Keratinocyte (primary cell): ENCODE results near the gene MFSD2A.

Experiments
- EZH2 ChIP-seq: IDR thresholded peaks from one replicate; pipeline ENCODE4 v1.6.1; 2012; ENCODE audit warnings: inconsistent platforms, mild to moderate bottlenecking, low read length, moderate library complexity
- TF ChIP-seq, protein P1 (sequence below), 3 experiments: IDR thresholded peaks in 1 of 3; conservative IDR thresholded peaks in 1 of 3; optimal IDR thresholded peaks in 1 of 3; 2 replicates in 2 of 3; 3 replicates in 1 of 3; pipeline versions ENCODE3 to v1.5.1; 2011; ENCODE audit warnings: low read length in 3 of 3, mild to moderate bottlenecking in 3 of 3, moderate library complexity in 2 of 3, control low read depth in 1 of 3, inconsistent platforms in 1 of 3; ENCODE audit not compliant: insufficient read depth in 2 of 3; ENCODE audit errors: extremely low read depth in 1 of 3

DNA sequence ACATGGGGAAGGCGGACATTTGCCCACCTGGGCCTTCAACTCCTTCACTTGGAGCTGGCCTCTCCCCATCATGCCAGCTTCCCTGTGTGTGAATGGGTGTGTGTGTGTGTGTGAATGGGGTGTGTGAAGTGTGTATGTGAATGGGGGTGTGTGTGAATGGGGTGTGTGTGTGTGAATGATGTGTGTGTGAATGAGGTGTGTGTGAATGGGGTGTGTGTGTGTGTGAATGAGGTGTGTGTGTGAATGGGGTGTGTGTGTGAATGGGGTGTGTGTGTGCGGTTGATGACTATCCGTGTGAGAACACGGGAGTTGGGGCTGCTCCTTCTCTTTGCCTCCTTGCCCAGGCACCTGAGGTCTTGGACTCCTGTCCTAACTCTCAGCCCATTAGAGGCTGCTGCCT, 9.6 kb downstream of the MFSD2A start:
- TF ChIP-seq, protein P1, sequence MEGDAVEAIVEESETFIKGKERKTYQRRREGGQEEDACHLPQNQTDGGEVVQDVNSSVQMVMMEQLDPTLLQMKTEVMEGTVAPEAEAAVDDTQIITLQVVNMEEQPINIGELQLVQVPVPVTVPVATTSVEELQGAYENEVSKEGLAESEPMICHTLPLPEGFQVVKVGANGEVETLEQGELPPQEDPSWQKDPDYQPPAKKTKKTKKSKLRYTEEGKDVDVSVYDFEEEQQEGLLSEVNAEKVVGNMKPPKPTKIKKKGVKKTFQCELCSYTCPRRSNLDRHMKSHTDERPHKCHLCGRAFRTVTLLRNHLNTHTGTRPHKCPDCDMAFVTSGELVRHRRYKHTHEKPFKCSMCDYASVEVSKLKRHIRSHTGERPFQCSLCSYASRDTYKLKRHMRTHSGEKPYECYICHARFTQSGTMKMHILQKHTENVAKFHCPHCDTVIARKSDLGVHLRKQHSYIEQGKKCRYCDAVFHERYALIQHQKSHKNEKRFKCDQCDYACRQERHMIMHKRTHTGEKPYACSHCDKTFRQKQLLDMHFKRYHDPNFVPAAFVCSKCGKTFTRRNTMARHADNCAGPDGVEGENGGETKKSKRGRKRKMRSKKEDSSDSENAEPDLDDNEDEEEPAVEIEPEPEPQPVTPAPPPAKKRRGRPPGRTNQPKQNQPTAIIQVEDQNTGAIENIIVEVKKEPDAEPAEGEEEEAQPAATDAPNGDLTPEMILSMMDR (optimal IDR thresholded peaks at IDR 0.05 in 1 of 3, IDR thresholded peaks at IDR 0.05 in 1 of 3, conservative IDR thresholded peaks at IDR 0.05 in 1 of 3; ENCODE audit: extremely low read depth in 1 of 3, insufficient read depth in 2 of 3, low read length in 3 of 3): no peak
- TF ChIP-seq EZH2: no peak
